Endothelial cell of umbilical vein (primary cell): ENCODE measurements around the gene TOLLIP. TPM values are rescaled to one million over a fixed set of nuclear protein-coding genes. Genes with fewer than 3 reads are reported as not detected.
A peak's percentile ranks its signal among the peaks of the same experiment; 100 is the strongest.

Experiments
- BruUV-seq: library from RNA; stranded (reverse); fragments of 400-500 nt; replicated peaks from 2 replicates; lab custom pipeline; 2021; lab: Mats Ljungman, UMichigan
- CTCF ChIA-PET: fragments of 300-600, 350-600 bp; sonication (Branson Sonifier 250); formaldehyde crosslinking; loops from one replicate; lab custom pipeline; 2021; ENCODE audit warnings: antibody characterized with exemption, inconsistent platforms; lab: Charles Lee
- POLR2A ChIA-PET: fragments of 300-600, 350-600 bp; sonication (Branson Sonifier 250); formaldehyde crosslinking; loops from one replicate; lab custom pipeline; 2021; ENCODE audit warnings: antibody characterized with exemption, inconsistent platforms; lab: Charles Lee
- DNase-seq: peaks from one replicate; pipeline ENCODE4 v3.0.0-alpha.2; 2011; ENCODE audit warnings: low read depth, low spot score
- FAIRE-seq: peaks from 2 replicates; lab custom pipeline; 2011; peaks lifted over from hg19 to GRCh38; lab: Jason Lieb, UNC
- H2AFZ ChIP-seq: 2 replicates; pipeline ENCODE4 v1.6.0; 2012; ENCODE audit warnings: low read depth, low read length, control low read depth, inconsistent platforms
- H3K27ac ChIP-seq: 2 replicates; pipeline ENCODE4 v1.5.1; 2011; ENCODE audit warnings: low read depth, mild to moderate bottlenecking, control low read depth, low read length, moderate library complexity; ENCODE audit not compliant: insufficient read depth
- H3K27me3 ChIP-seq, 2 experiments: 2 replicates each; pipeline versions ENCODE4 v1.6.0 to v1.6.1; 2011; ENCODE audit warnings: low read length in 2 of 2, mixed read lengths in 1 of 2; ENCODE audit not compliant: control insufficient read depth in 2 of 2, insufficient read depth in 2 of 2
- H3K36me3 ChIP-seq, 2 experiments: 2 replicates in 1 of 2; 3 replicates in 1 of 2; pipeline ENCODE4 v1.5.1; 2011; ENCODE audit warnings: low read length in 2 of 2, mild to moderate bottlenecking in 1 of 2, moderate library complexity in 1 of 2; ENCODE audit not compliant: control insufficient read depth in 2 of 2, insufficient read depth in 2 of 2; ENCODE audit errors: extremely low read depth in 1 of 2
- H3K4me1 ChIP-seq: 3 replicates; pipeline ENCODE4 v1.5.1; 2011; ENCODE audit warnings: mild to moderate bottlenecking, low read length; ENCODE audit not compliant: control insufficient read depth, insufficient read depth; ENCODE audit errors: extremely low read depth
- H3K4me2 ChIP-seq: 2 replicates; pipeline ENCODE4 v1.6.1; 2011; ENCODE audit warnings: low read length, control low read depth, mixed read lengths; ENCODE audit not compliant: insufficient read depth
- H3K4me3 ChIP-seq, 3 experiments: fragments of 200-600 bp in 1 of 3; sonication (generic), shearing (Covaris generic) in 1 of 3; replicated peaks in 1 of 3; 2 replicates each; pipeline ENCODE4 v1.5.1; 2011 to 2016; ENCODE audit warnings: control low read depth in 3 of 3, low read length in 3 of 3, mild to moderate bottlenecking in 2 of 3, inconsistent platforms in 1 of 3, low read depth in 1 of 3, moderate library complexity in 1 of 3; ENCODE audit not compliant: insufficient read depth in 1 of 3
- H3K79me2 ChIP-seq: 2 replicates; pipeline ENCODE4 v1.6.0; 2012; ENCODE audit warnings: low read length, inconsistent platforms; ENCODE audit not compliant: control insufficient read depth, insufficient read depth
- H3K9ac ChIP-seq: replicated peaks from 2 replicates; pipeline ENCODE3; 2011; ENCODE audit warnings: low read length, control low read depth; ENCODE audit not compliant: insufficient read depth; ENCODE audit errors: extremely low read depth
- H3K9me1 ChIP-seq: replicated peaks from 3 replicates; pipeline ENCODE4 v1.6.0; 2011; ENCODE audit warnings: mild to moderate bottlenecking, low read length; ENCODE audit not compliant: control insufficient read depth, insufficient read depth; ENCODE audit errors: extremely low read depth
- H3K9me3 ChIP-seq: replicated peaks from 2 replicates; pipeline ENCODE4 v1.5.1; 2012; ENCODE audit warnings: low read length, inconsistent platforms; ENCODE audit not compliant: control insufficient read depth, insufficient read depth
- H4K20me1 ChIP-seq: replicated peaks from 2 replicates; pipeline ENCODE3; 2011; ENCODE audit warnings: mild to moderate bottlenecking, low read length; ENCODE audit not compliant: control insufficient read depth, insufficient read depth; ENCODE audit errors: extremely low read depth
- EZH2 ChIP-seq: IDR thresholded peaks from 2 replicates; pipeline ENCODE4 v1.6.1; 2012; ENCODE audit warnings: borderline replicate concordance, low read depth, mild to moderate bottlenecking, moderate library complexity, low read length, inconsistent platforms; ENCODE audit not compliant: severe bottlenecking
- FOS ChIP-seq: IDR thresholded peaks from 2 replicates; pipeline ENCODE4 v1.6.1; 2011; ENCODE audit warnings: mild to moderate bottlenecking, low read length, moderate library complexity, borderline replicate concordance; ENCODE audit not compliant: insufficient read depth
- GATA2 ChIP-seq: IDR thresholded peaks from 2 replicates; pipeline ENCODE4 v1.7.0; 2011; ENCODE audit warnings: low read depth, mild to moderate bottlenecking, moderate library complexity, mixed read lengths, low read length; ENCODE audit not compliant: insufficient read length, insufficient read depth
- JUN ChIP-seq: IDR thresholded peaks from 2 replicates; pipeline ENCODE4 v1.6.1; 2011; ENCODE audit warnings: borderline replicate concordance, low read depth; ENCODE audit not compliant: insufficient read length, insufficient read depth
- MYC ChIP-seq: IDR thresholded peaks from one replicate; pipeline ENCODE4 v1.6.1; 2011; ENCODE audit warnings: mild to moderate bottlenecking, low read depth, low read length
- POLR2A ChIP-seq: IDR thresholded peaks from 2 replicates; pipeline ENCODE4 v1.6.1; 2012; ENCODE audit warnings: low read depth, mild to moderate bottlenecking, control low read depth, low read length
- POLR2AphosphoS5 ChIP-seq: IDR thresholded peaks from 2 replicates; pipeline ENCODE4 v1.6.1; 2012; ENCODE audit warnings: low read depth, mild to moderate bottlenecking, control low read depth, low read length, moderate library complexity; ENCODE audit not compliant: insufficient read depth
- dilution Hi-C: fragments of 300-500 bp; cut with MboI; formaldehyde crosslinking; loops from one replicate; pipeline ENCODE4 v1.15.0; 2019; ENCODE audit warnings: low sequenced_read_pairs; ENCODE audit not compliant: extremely low pct_ligation_motif_present
- intact Hi-C: fragments of 100-400 bp; cut with micrococcal nuclease; formaldehyde crosslinking; loops from one replicate; pipeline ENCODE4 v1.10.0; 2022
- polyA plus RNA-seq, 4 experiments: library from polyadenylated mRNA; depleted of rRNA in 3 of 4; stranded (reverse) in 3 of 4; unstranded in 1 of 4; fragments of >200 nt; gene quantifications; 2 replicates each; pipeline versions ENCODE4 v1.2.1 to v1.2.3, GENCODE V29; 2011 to 2012; ENCODE audit warnings: missing spikeins in 1 of 4
- total RNA-seq: library from RNA; stranded (reverse); gene quantifications from 2 replicates; pipeline ENCODE4 v1.2.3, GENCODE V29; 2021
- TF ChIP-seq, protein P1 (sequence below): IDR thresholded peaks from 2 replicates; pipeline ENCODE4 v1.6.1; 2011; ENCODE audit not compliant: insufficient read depth, insufficient read length
- TF ChIP-seq, protein P2 (sequence below), 2 donors: IDR thresholded peaks; 1 replicate in 1 of 2; 2 replicates in 1 of 2; pipeline ENCODE4 v1.5.1; 2011; ENCODE audit warnings: low read length in 2 of 2, mild to moderate bottlenecking in 2 of 2, moderate library complexity in 2 of 2, control low read depth in 1 of 2, inconsistent platforms in 1 of 2, low read depth in 1 of 2; ENCODE audit not compliant: insufficient read depth in 1 of 2; ENCODE audit errors: extremely low read depth in 1 of 2

TOLLIP gene
- total and polyA plus RNA-seq, 2 donors (not counting 3 experiments of a cell fraction or from before 2014, with no cell fraction given) = 49.6 to 64.8 TPM

DNA sequence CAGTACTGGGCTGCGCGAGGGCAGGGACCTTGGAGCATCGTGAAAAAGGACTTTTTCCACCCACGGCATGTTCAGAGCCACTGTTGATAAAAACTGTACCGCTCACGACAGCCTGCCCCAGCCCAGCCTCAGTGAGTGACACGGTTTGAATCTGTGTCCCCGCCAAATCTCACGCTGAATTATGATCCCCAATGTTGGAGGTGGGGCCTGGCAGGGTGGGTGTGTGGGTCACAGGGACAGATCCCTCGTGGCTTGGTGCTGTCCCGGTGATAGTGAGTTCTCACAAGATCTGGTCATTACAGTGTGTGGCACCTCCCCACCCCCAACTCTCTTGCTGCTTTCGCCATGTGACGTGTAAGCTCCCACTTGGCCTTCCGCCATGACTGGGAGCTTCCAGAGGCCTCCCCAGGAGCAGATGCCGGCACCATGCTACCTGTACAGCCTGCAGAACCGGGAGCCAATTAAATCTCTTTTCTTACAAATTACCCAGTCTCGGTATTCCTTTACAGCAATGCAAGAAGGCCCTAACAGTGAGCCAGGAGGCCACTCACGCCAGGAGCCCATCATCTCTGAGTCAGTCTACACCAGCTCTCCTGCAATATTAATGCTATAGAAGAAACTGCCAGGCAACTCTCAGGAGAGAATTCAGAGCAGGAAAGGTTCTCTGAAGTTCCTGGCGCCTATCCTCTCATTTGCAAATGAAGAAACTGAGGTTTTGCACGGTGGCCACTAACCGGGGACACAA lies 1.3 kb downstream of the TOLLIP start:
- no peaks in the 10 kb centered on the region for H3K27me3 ChIP-seq
- no peak overlapping the region for H2AFZ ChIP-seq
- H3K9me3 ChIP-seq = no peaks in the 10 kb centered on the region
- H3K79me2 ChIP-seq = peaks cover 47% of the 10 kb centered on the region
- peak overlapping the region in 2 of 3 experiments; percentile 47 to 84 for H3K4me3 ChIP-seq
- TSS peak; percentile 42 for BruUV-seq
- no peak for FAIRE-seq
- H3K4me2 ChIP-seq = peak overlapping the region; percentile 60
- no peak for DNase-seq
- dilution Hi-C loops (no loop called here), intact Hi-C loops (loop anchor here (10.0 kb wide), 2 partner anchors 77 to 267 kb away; partner anchors contain the start of genes BRSK2 and DUSP8)
- CTCF ChIA-PET = no interaction called here
- H3K4me1 ChIP-seq = peaks cover 12% of the 10 kb centered on the region
- TF ChIP-seq POLR2A = no peak
- no peak for TF ChIP-seq EZH2
- TF ChIP-seq GATA2 = no peak
- TF ChIP-seq POLR2AphosphoS5 = no peak
- no peak for TF ChIP-seq FOS
- TF ChIP-seq, protein P1, sequence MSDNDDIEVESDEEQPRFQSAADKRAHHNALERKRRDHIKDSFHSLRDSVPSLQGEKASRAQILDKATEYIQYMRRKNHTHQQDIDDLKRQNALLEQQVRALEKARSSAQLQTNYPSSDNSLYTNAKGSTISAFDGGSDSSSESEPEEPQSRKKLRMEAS = no peak
- TF ChIP-seq, protein P2, sequence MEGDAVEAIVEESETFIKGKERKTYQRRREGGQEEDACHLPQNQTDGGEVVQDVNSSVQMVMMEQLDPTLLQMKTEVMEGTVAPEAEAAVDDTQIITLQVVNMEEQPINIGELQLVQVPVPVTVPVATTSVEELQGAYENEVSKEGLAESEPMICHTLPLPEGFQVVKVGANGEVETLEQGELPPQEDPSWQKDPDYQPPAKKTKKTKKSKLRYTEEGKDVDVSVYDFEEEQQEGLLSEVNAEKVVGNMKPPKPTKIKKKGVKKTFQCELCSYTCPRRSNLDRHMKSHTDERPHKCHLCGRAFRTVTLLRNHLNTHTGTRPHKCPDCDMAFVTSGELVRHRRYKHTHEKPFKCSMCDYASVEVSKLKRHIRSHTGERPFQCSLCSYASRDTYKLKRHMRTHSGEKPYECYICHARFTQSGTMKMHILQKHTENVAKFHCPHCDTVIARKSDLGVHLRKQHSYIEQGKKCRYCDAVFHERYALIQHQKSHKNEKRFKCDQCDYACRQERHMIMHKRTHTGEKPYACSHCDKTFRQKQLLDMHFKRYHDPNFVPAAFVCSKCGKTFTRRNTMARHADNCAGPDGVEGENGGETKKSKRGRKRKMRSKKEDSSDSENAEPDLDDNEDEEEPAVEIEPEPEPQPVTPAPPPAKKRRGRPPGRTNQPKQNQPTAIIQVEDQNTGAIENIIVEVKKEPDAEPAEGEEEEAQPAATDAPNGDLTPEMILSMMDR (IDR thresholded peaks at IDR 0.05; ENCODE audit: extremely low read depth in 1 of 2, insufficient read depth in 1 of 2, low read depth in 1 of 2, low read length in 2 of 2) = no peak
- no peak for TF ChIP-seq MYC
- no peak for TF ChIP-seq JUN
- peak overlapping the region; percentile 64 for H3K9ac ChIP-seq
- POLR2A ChIA-PET = no interaction called here
- peaks cover 0 to 4% of the 10 kb centered on the region in 2 experiments for H3K36me3 ChIP-seq
- H3K9me1 ChIP-seq = no peaks in the 10 kb centered on the region
- no peak overlapping the region for H3K27ac ChIP-seq
- H4K20me1 ChIP-seq = no peaks in the 10 kb centered on the region
